WTC11 (cell line): ENCODE measurements around the gene AKAP10. TPM values are rescaled to one million over a fixed set of nuclear protein-coding genes. Genes with fewer than 3 reads are reported as not detected.

ENCODE experiments used
- ATAC-seq: fragments of 200-7000 bp; cut with Tn5 transposase; 2 replicates; pipeline ENCODE4 v1.10.0; 2021; ENCODE audit warnings: mild to moderate bottlenecking, moderate library complexity
- CTCF ChIA-PET: fragments of 300-600 bp; sonication (Branson Sonifier 250); formaldehyde crosslinking; loops from one replicate; lab custom pipeline; 2021; ENCODE audit warnings: antibody characterized with exemption; lab: Charles Lee
- POLR2A ChIA-PET: fragments of 350-600 bp; sonication (Branson Sonifier 250); formaldehyde crosslinking; loops from one replicate; lab custom pipeline; 2021; ENCODE audit warnings: antibody characterized with exemption; lab: Charles Lee
- DNase-seq: peaks from one replicate; pipeline ENCODE4 v3.0.0; 2021; ENCODE audit warnings: low spot score
- H3K27ac Mint-ChIP-seq: 2 replicates; pipeline ENCODE4 v1.8.0; 2021; ENCODE audit warnings: mixed read lengths
- H3K27me3 Mint-ChIP-seq: 2 replicates; pipeline ENCODE4 v1.8.0; 2021; ENCODE audit warnings: low read depth, mild to moderate bottlenecking, moderate library complexity, mixed read lengths
- H3K36me3 Mint-ChIP-seq: 2 replicates; pipeline ENCODE4 v1.8.0; 2021; ENCODE audit warnings: mixed read lengths
- H3K4me1 Mint-ChIP-seq: 2 replicates; pipeline ENCODE4 v1.8.0; 2022; ENCODE audit warnings: mixed read lengths
- H3K4me3 Mint-ChIP-seq: 2 replicates; pipeline ENCODE4 v1.8.0; 2021; ENCODE audit warnings: mild to moderate bottlenecking, moderate library complexity, mixed read lengths
- H3K9me3 Mint-ChIP-seq: 2 replicates; pipeline ENCODE4 v1.8.0; 2021; ENCODE audit warnings: mixed read lengths
- GRHL2 ChIP-seq: fragments of 250-450 bp; sonication (Bioruptor Pico); IDR thresholded peaks from 2 replicates; pipeline ENCODE4 v1.8.0; 2022; ENCODE audit warnings: mild to moderate bottlenecking, moderate library complexity; ENCODE audit not compliant: insufficient replicate concordance, severe bottlenecking
- NFYB ChIP-seq: sonication (generic); formaldehyde crosslinking; conservative IDR thresholded peaks from 2 replicates; pipeline ENCODE4 v1.8.0; 2022; ENCODE audit warnings: low read depth, missing genetic modification reagents
- NR1H2 ChIP-seq: sonication (generic); formaldehyde crosslinking; IDR thresholded peaks from 2 replicates; pipeline ENCODE4 v1.9.0; 2021; ENCODE audit warnings: mild to moderate bottlenecking, moderate library complexity, missing genetic modification reagents
- OVOL2 ChIP-seq: fragments of 250-450 bp; sonication (Bioruptor Pico); IDR thresholded peaks from 2 replicates; pipeline ENCODE4 v1.9.0; 2021; ENCODE audit warnings: mild to moderate bottlenecking, borderline replicate concordance
- SMAD4 ChIP-seq: sonication (generic); formaldehyde crosslinking; IDR thresholded peaks from 2 replicates; pipeline ENCODE4 v1.8.0; 2022; ENCODE audit warnings: mild to moderate bottlenecking, missing genetic modification reagents
- SOX15 ChIP-seq: fragments of 250-450 bp; sonication (Bioruptor Pico); IDR thresholded peaks from 2 replicates; pipeline ENCODE4 v1.9.0; 2021; ENCODE audit warnings: mild to moderate bottlenecking
- STAT6 ChIP-seq: sonication (generic); formaldehyde crosslinking; conservative IDR thresholded peaks from 2 replicates; pipeline ENCODE4 v1.8.1; 2023; ENCODE audit warnings: mild to moderate bottlenecking, low read depth, missing genetic modification reagents, moderate library complexity
- TCF7 ChIP-seq: sonication (generic); formaldehyde crosslinking; IDR thresholded peaks from 2 replicates; pipeline ENCODE4 v1.8.0; 2022; ENCODE audit warnings: mild to moderate bottlenecking, low read depth, missing genetic modification reagents, moderate library complexity
- TEAD1 ChIP-seq: sonication (generic); formaldehyde crosslinking; IDR thresholded peaks from 2 replicates; pipeline ENCODE4 v1.8.0; 2022; ENCODE audit warnings: mild to moderate bottlenecking, missing genetic modification reagents
- TP53 ChIP-seq: sonication (generic); formaldehyde crosslinking; IDR thresholded peaks from 2 replicates; pipeline ENCODE4 v1.8.1; 2023; ENCODE audit warnings: mild to moderate bottlenecking, missing genetic modification reagents
- USF1 ChIP-seq: sonication (generic); formaldehyde crosslinking; IDR thresholded peaks from 2 replicates; pipeline ENCODE4 v1.8.0; 2022; ENCODE audit warnings: mild to moderate bottlenecking, missing genetic modification reagents
- ZNF219 ChIP-seq: sonication (generic); formaldehyde crosslinking; IDR thresholded peaks from 2 replicates; pipeline ENCODE4 v1.8.0; 2023; ENCODE audit warnings: missing genetic modification reagents, mild to moderate bottlenecking, borderline replicate concordance
- ZNF396 ChIP-seq: fragments of 250-450 bp; sonication (Bioruptor Pico); IDR thresholded peaks from 2 replicates; pipeline ENCODE4 v1.8.0; 2021; ENCODE audit warnings: mild to moderate bottlenecking, moderate library complexity, borderline replicate concordance
- ZNF416 ChIP-seq: fragments of 250-450 bp; sonication (Bioruptor Pico); IDR thresholded peaks from 2 replicates; pipeline ENCODE4 v1.9.0; 2021; ENCODE audit warnings: mild to moderate bottlenecking, inconsistent platforms
- total RNA-seq: library from RNA; stranded (reverse); gene quantifications from 3 replicates; pipeline ENCODE4 v1.2.3, GENCODE V29; 2021
- TF ChIP-seq, protein P1 (sequence below): sonication (generic); formaldehyde crosslinking; IDR thresholded peaks from 2 replicates; pipeline ENCODE4 v1.8.1; 2023; ENCODE audit warnings: mild to moderate bottlenecking, missing genetic modification reagents, moderate library complexity
- TF ChIP-seq, protein P2 (sequence below): sonication (generic); formaldehyde crosslinking; IDR thresholded peaks from 2 replicates; pipeline ENCODE4 v1.8.0; 2023; ENCODE audit warnings: missing genetic modification reagents

Gene AKAP10
- total RNA-seq, 1 experiment from 2014 or later: 29.9 TPM

DNA sequence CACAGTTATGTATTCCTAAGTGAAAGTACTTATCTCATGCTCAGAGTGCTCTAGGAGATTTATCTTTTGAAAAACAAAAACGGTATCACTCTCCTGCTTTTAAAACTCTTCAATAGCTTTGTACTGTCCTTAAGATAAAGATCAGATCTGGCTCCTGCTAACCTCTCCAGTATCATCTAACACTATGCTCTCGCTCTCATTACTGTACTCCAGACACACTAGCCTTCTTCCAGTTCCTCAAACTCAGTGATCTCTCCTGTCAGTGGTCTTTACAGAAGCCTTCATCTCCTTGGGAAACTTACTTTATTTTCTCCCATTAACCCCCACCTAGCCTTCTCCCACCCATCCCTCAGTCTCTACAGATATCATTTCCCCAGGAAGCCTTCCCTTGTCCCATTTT is 120.0 kb downstream of the AKAP10 start:
- TF ChIP-seq USF1 (CRISPR knock-in tag) (no peak), ZNF416 (no peak), STAT6 (CRISPR knock-in tag) (no peak), SOX15 (CRISPR knock-in tag) (no peak), NR1H2 (no peak), ZNF219 (CRISPR knock-in tag) (no peak), TEAD1 (no peak), ZNF396 (no peak), OVOL2 (CRISPR knock-in tag) (no peak), SMAD4 (CRISPR knock-in tag) (no peak), TCF7 (no peak), TP53 (CRISPR knock-in tag) (no peak), GRHL2 (CRISPR knock-in tag) (no peak), NFYB (CRISPR knock-in tag) (no peak)
- TF ChIP-seq, protein P1, sequence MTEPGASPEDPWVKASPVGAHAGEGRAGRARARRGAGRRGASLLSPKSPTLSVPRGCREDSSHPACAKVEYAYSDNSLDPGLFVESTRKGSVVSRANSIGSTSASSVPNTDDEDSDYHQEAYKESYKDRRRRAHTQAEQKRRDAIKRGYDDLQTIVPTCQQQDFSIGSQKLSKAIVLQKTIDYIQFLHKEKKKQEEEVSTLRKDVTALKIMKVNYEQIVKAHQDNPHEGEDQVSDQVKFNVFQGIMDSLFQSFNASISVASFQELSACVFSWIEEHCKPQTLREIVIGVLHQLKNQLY (CRISPR knock-in tag): no peak
- TF ChIP-seq, protein P2, sequence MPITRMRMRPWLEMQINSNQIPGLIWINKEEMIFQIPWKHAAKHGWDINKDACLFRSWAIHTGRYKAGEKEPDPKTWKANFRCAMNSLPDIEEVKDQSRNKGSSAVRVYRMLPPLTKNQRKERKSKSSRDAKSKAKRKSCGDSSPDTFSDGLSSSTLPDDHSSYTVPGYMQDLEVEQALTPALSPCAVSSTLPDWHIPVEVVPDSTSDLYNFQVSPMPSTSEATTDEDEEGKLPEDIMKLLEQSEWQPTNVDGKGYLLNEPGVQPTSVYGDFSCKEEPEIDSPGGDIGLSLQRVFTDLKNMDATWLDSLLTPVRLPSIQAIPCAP (CRISPR knock-in tag): no peak
- POLR2A ChIA-PET: no interaction called here
- ATAC-seq (no peak), DNase-seq (no peak)
- Mint-ChIP-seq H3K27me3 (no peaks in the 10 kb centered on the region), H3K27ac (no peak overlapping the region), H3K36me3 (no peaks in the 10 kb centered on the region), H3K9me3 (no peaks in the 10 kb centered on the region), H3K4me1 (no peaks in the 10 kb centered on the region), H3K4me3 (no peak overlapping the region)
- CTCF ChIA-PET: no interaction called here

Other genes with a start within 250 kb of the AKAP10 start
- 0.35 to 1.1 TPM (median 0.53 TPM) in 3 replicates for gene ALDH3A1, start 229.5 kb downstream of the AKAP10 start, total RNA-seq
- gene ULK2, start 109.9 kb downstream of the AKAP10 start, total RNA-seq: 5.1 to 7.8 TPM (median 7.8 TPM) in 3 replicates
- gene SPECC1, start 31.5 kb upstream of the AKAP10 start, total RNA-seq: 91.9 to 103 TPM (median 93.4 TPM) in 3 replicates